Measurements from ENCODE around the gene AMELX. TPM values are rescaled to one million over a fixed set of nuclear protein-coding genes. Genes with fewer than 3 reads are reported as not detected.

The AMELX gene
- total RNA-seq, 1 donor from 2014 or later: not detected

- H3K4me1 ChIP-seq: no peaks in the 10 kb centered on the region
- no peaks in the 10 kb centered on the region for H3K36me3 ChIP-seq
- no peak overlapping the region for H3K27ac ChIP-seq
- no peaks in the 10 kb centered on the region for H3K27me3 ChIP-seq
- H3K4me3 ChIP-seq: no peak overlapping the region
- intact Hi-C loops (cut with DNase I): no loop called here
- no peak for DNase-seq (ENCODE audit: extremely low spot score in 2 of 2)
- TF ChIP-seq POLR2AphosphoS5 (IDR thresholded peaks at IDR 0.05; ENCODE audit: insufficient read depth in 1 of 2, low read depth in 1 of 2) (no peak), CTCF (IDR thresholded peaks at IDR 0.05) (no peak), POLR2A (IDR thresholded peaks at IDR 0.05) (no peak)
- H3K9me3 ChIP-seq: no peaks in the 10 kb centered on the region
These were observed 49.5 kb downstream of the AMELX start for GRCh38 chrX:11342673-11343072.

- Histone ChIP-seq H3K4me1 (no peaks in the 10 kb centered on the region), H3K27ac (no peak overlapping the region), H3K36me3 (no peaks in the 10 kb centered on the region), H3K27me3 (no peaks in the 10 kb centered on the region), H3K9me3 (no peaks in the 10 kb centered on the region), H3K4me3 (no peak overlapping the region)
- no peak for DNase-seq (ENCODE audit: extremely low spot score in 2 of 2)
- intact Hi-C loops (cut with DNase I): no loop called here
- TF ChIP-seq POLR2AphosphoS5 (IDR thresholded peaks at IDR 0.05; ENCODE audit: insufficient read depth in 1 of 2, low read depth in 1 of 2): no peak
- TF ChIP-seq CTCF (IDR thresholded peaks at IDR 0.05): no peak
- no peak for TF ChIP-seq POLR2A (IDR thresholded peaks at IDR 0.05)
These were observed 53.0 kb downstream of the AMELX start for GRCh38 chrX:11346121-11346682.

GRCh38 chrX:11347300-11347699, 54.1 kb downstream of the AMELX start:
- Histone ChIP-seq H3K9me3 (no peaks in the 10 kb centered on the region), H3K4me3 (no peak overlapping the region), H3K4me1 (no peaks in the 10 kb centered on the region), H3K27ac (no peak overlapping the region), H3K27me3 (no peaks in the 10 kb centered on the region), H3K36me3 (no peaks in the 10 kb centered on the region)
- TF ChIP-seq CTCF (IDR thresholded peaks at IDR 0.05): no peak
- TF ChIP-seq POLR2AphosphoS5 (IDR thresholded peaks at IDR 0.05; ENCODE audit: insufficient read depth in 1 of 2, low read depth in 1 of 2): no peak
- TF ChIP-seq POLR2A (IDR thresholded peaks at IDR 0.05): no peak
- DNase-seq (ENCODE audit: extremely low spot score in 2 of 2): no peak
- intact Hi-C loops (cut with DNase I): no loop called here

- intact Hi-C loops (cut with DNase I): no loop called here
- Histone ChIP-seq H3K4me1 (peaks cover 5% of the 10 kb centered on the region), H3K27me3 (no peaks in the 10 kb centered on the region), H3K36me3 (no peaks in the 10 kb centered on the region), H3K4me3 (no peak overlapping the region), H3K27ac (no peak overlapping the region), H3K9me3 (no peaks in the 10 kb centered on the region)
- DNase-seq (ENCODE audit: extremely low spot score in 2 of 2): no peak
- TF ChIP-seq POLR2A (IDR thresholded peaks at IDR 0.05) (no peak), CTCF (IDR thresholded peaks at IDR 0.05) (no peak), POLR2AphosphoS5 (IDR thresholded peaks at IDR 0.05; ENCODE audit: insufficient read depth in 1 of 2, low read depth in 1 of 2) (no peak)
These were observed 55.8 kb downstream of the AMELX start for GRCh38 chrX:11349020-11349419.

- Histone ChIP-seq H3K4me1 (peaks cover 5% of the 10 kb centered on the region), H3K9me3 (no peaks in the 10 kb centered on the region), H3K4me3 (no peak overlapping the region), H3K27me3 (no peaks in the 10 kb centered on the region), H3K27ac (no peak overlapping the region), H3K36me3 (no peaks in the 10 kb centered on the region)
- intact Hi-C loops (cut with DNase I): no loop called here
- no peak for TF ChIP-seq CTCF (IDR thresholded peaks at IDR 0.05)
- no peak for TF ChIP-seq POLR2AphosphoS5 (IDR thresholded peaks at IDR 0.05; ENCODE audit: insufficient read depth in 1 of 2, low read depth in 1 of 2)
- TF ChIP-seq POLR2A (IDR thresholded peaks at IDR 0.05): no peak
- DNase-seq (ENCODE audit: extremely low spot score in 2 of 2): no peak
These were observed 56.6 kb downstream of the AMELX start for GRCh38 chrX:11349661-11350337.
